IgD-negative memory B cell (primary cell): ENCODE data around the gene CDT1. TPM values are rescaled to one million over a fixed set of nuclear protein-coding genes. Genes with fewer than 3 reads are reported as not detected.
"Not testable (repeated sequence)": the region's sequence is repeated elsewhere in the genome, so short reads cannot be mapped to it uniquely, and the experiment has no call there.

Experiments
- H3K27ac Mint-ChIP-seq, 3 donors: one replicate each; pipeline ENCODE4 v1.8.0; 2020 to 2022; ENCODE audit warnings: mild to moderate bottlenecking in 3 of 3, mixed read lengths in 3 of 3, moderate library complexity in 1 of 3
- H3K27me3 Mint-ChIP-seq: one replicate; pipeline ENCODE4 v1.8.0; 2021; ENCODE audit warnings: mixed read lengths
- H3K36me3 Mint-ChIP-seq: one replicate; pipeline ENCODE4 v1.8.0; 2020; ENCODE audit warnings: mild to moderate bottlenecking, mixed read lengths
- H3K4me1 Mint-ChIP-seq, 3 donors: one replicate each; pipeline ENCODE4 v1.8.0; 2020 to 2022; ENCODE audit warnings: mixed read lengths in 3 of 3, mild to moderate bottlenecking in 1 of 3
- H3K4me3 Mint-ChIP-seq, 4 donors: one replicate each; pipeline ENCODE4 v1.8.0; 2020 to 2022; ENCODE audit warnings: mild to moderate bottlenecking in 4 of 4, mixed read lengths in 4 of 4, moderate library complexity in 3 of 4
- H3K9me3 Mint-ChIP-seq, 3 donors: one replicate each; pipeline ENCODE4 v1.8.0; 2020 to 2021; ENCODE audit warnings: mixed read lengths in 3 of 3, mild to moderate bottlenecking in 1 of 3
- polyA plus RNA-seq: library from polyadenylated mRNA; unstranded; fragments of 300-500 nt; fragmentation: Illumina TruSeq; gene quantifications from one replicate; pipeline ENCODE4 v1.2.3, GENCODE V29; 2021

The CDT1 gene
- polyA plus RNA-seq, 1 donor from 2014 or later, result 0.20 TPM

DNA sequence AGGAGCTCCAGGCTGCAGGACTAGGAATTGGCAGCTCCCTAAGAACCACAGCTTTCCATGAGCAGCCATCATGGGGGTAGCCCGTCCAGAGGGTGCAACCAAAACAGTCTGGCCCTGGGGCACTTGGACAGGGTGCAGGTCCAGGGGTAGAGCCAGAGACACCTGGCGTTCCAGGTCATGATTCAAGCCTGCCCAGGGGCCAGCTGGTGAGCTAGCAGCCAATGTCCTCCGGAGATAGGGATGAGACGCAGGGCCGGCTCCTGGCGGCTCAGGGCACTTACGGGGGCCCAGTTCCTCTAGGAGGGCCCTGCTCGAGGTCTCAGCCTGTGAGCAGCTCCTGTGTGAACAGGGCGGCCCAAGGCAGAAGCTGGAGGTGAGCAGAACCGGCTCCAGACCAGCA lies 40.6 kb upstream of the CDT1 start:
- Mint-ChIP-seq H3K27ac (peak overlapping the region in 1 of 3 donors; percentile 47), H3K36me3 (peaks cover 3% of the 10 kb centered on the region), H3K27me3 (no peaks in the 10 kb centered on the region), H3K4me3 (no peak overlapping the region), H3K9me3 (peaks cover 0 to 2% (median 0%) of the 10 kb centered on the region in 3 donors), H3K4me1 (peaks cover 29 to 32% (median 31%) of the 10 kb centered on the region in 3 donors)

DNA sequence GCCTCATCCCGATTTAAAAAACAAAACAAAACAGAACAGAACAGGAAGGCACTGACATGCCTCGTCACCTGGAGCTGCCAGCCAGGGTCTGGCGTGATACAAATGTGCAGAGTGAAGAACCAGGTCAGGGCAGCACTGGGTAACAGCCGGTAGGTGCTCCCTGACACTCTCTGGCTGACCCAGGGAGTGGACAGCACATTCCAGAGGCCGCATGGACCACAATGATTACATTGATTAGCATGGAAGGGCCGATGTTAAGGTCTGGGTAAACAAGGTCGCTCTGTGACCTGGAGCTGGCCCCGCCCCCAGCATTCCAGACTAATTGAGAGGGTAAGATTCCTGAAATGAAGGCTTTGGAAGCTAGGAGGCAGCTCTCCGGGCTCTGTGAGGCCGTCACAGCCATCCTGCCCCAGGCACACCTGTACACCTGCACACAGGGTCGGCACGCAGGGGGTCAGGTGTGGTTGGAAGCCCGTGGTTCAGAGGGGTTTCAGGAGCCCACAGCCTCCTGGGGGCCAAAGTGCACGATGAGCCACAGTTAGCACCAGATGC lies 40.0 kb upstream of the CDT1 start:
- peak overlapping the region in 1 of 3 donors; percentile 47 for H3K27ac Mint-ChIP-seq
- H3K4me3 Mint-ChIP-seq, result no peak overlapping the region
- peaks cover 23 to 30% (median 28%) of the 10 kb centered on the region in 3 donors for H3K4me1 Mint-ChIP-seq
- peaks cover 1% of the 10 kb centered on the region for H3K36me3 Mint-ChIP-seq
- no peaks in the 10 kb centered on the region for H3K27me3 Mint-ChIP-seq
- H3K9me3 Mint-ChIP-seq, result peaks cover 0 to 1% (median 0%) of the 10 kb centered on the region in 3 donors

DNA sequence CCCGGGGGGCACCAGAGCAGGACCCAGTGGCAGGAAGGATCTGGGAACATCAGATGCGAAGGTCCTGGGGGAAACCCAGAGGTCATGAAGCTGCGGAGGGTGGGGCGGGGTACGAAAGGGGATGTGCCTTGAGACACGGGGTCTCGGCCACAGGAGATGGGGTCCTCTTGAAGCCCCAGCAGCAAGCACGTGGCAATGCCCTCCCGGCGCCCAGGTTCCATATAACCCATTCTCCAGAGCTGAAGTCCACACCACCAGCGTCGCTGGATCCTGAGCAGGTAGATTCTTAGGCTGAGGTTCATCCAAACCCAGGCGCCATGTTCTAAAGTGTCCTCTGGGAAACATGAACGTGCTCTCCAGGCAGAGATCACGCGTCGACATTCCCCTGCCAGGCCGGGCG lies 39.5 kb upstream of the CDT1 start:
- Mint-ChIP-seq H3K4me3 (no peak overlapping the region), H3K27ac (no peak overlapping the region), H3K9me3 (no peaks in the 10 kb centered on the region)

DNA sequence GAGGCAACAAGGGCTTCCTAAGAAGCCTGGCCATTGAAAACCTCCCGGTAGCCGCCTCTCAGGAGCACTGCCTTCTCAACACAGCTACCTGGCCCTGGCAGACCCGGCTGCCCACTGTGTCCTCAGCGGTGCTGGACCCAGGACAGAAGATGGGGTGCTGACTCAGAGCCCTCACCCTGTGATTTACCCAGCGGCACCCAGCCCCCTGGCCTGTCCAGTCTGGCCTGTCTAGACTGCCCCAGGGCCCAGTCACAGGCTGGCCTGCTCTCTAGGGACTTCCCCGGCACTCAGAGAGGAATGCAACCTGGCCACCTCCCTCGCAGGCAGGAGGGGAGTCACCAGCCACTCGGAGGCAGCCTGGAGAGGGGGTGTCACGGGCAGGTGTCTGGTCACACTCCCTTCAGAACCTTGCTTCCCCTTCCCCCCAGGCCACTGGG lies 38.7 kb upstream of the CDT1 start:
- Mint-ChIP-seq H3K4me3 (no peak overlapping the region), H3K36me3 (no peaks in the 10 kb centered on the region), H3K4me1 (peaks cover 24 to 30% (median 29%) of the 10 kb centered on the region in 3 donors), H3K9me3 (no peaks in the 10 kb centered on the region), H3K27me3 (no peaks in the 10 kb centered on the region), H3K27ac (peak overlapping the region in 1 of 3 donors; percentile 53)

More for the DNA sequence above, 39.5 kb upstream of the CDT1 start:
- Mint-ChIP-seq H3K4me1 (peaks cover 21 to 29% (median 26%) of the 10 kb centered on the region in 3 donors), H3K36me3 (no peaks in the 10 kb centered on the region), H3K27me3 (no peaks in the 10 kb centered on the region)

DNA sequence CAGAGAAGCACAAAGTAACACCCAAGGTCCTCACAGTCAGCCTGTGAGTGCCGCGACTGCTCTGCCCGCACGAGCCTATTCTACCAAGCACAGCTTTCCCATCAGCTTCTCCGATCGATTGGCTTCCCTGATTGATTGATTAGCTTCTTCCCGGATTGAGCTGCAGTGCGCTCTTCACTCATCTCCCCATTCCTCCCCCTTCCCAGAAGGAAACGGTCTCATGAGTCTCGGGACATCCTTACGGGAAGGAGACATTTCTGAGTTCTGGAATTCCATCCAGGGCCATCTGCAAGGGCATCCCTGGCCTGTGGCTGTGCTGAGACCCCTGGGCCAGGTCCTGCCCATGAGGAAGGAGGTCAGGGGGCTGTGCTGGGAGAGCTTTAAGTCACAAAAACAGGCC lies 36.6 kb upstream of the CDT1 start:
- H3K27ac Mint-ChIP-seq, result peak overlapping the region in 2 of 3 donors; percentile 84 to 93
- peak overlapping the region in 3 of 4 donors; percentile 4 to 92 (median 82) for H3K4me3 Mint-ChIP-seq
- no peaks in the 10 kb centered on the region for H3K27me3 Mint-ChIP-seq
- no peaks in the 10 kb centered on the region for H3K9me3 Mint-ChIP-seq
- H3K4me1 Mint-ChIP-seq, result peaks cover 22 to 35% (median 29%) of the 10 kb centered on the region in 3 donors
- no peaks in the 10 kb centered on the region for H3K36me3 Mint-ChIP-seq

DNA sequence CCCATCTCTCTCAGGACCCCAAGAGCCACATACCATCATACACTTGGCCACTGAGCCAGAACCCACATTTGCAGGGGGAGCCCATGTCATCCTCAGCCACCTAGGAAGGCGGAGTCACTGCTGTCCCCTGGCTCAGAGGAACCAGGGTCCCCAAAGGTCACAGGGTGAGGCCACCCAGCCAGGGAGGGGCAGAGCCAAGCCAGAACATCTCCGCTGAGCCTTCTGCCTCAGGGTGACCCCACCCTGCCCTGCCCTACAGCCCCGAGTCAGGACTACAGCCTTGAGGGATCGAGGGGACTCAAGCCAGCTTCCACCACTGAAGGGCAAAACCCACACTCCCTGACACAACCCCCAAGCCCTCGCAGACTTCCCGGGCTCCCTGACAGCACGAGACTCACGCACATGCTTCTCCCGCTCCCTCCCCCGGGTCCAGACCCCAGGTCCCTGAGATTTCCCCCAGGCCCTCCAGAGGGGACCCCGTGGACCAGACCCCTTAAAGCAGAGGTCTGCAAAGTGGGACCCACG lies 36.0 kb upstream of the CDT1 start:
- H3K4me3 Mint-ChIP-seq, result peak overlapping the region in 3 of 4 donors; percentile 17 to 92 (median 92)

DNA sequence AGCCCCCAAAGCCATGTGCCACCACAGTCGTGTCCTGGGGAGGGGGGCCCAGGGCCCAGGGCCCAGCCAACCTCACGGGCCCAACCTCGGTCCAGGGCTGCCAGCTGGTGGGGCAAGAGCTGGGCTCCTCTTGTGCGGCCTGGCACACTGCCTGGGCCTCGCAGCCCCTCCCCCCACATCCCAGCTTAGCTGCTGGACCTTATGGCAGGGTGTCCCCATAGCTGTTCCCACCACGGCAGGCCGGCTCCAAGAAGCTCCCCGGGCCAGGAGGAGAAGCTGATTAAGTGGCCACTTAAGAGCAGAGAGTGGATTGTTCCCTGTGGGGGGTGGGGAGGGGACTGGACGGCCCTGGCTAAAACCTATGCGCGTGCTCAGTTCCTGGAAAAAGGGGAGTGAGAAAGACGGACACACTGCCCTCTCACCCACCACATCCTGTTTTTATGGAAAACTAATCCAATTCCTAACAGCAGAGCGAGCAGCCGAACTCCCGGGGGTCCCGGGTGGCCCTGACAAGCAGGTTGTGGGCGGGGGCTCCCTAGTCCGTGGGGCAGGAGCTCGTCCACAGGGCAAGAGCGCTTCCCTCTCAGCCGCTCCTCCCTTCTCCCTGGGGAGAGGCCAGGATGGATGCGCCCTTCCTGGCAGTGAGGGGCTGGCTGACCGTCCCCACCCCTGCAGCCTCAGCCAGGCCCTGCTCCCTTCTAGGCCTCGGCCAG lies 35.4 kb upstream of the CDT1 start:
- H3K9me3 Mint-ChIP-seq, result no peaks in the 10 kb centered on the region
- H3K4me3 Mint-ChIP-seq, result no peak overlapping the region
- no peaks in the 10 kb centered on the region for H3K27me3 Mint-ChIP-seq
- H3K36me3 Mint-ChIP-seq, result no peaks in the 10 kb centered on the region
- peaks cover 22 to 35% (median 27%) of the 10 kb centered on the region in 3 donors for H3K4me1 Mint-ChIP-seq
- H3K27ac Mint-ChIP-seq, result no peak overlapping the region

More for the DNA sequence above, 36.0 kb upstream of the CDT1 start:
- Mint-ChIP-seq H3K27me3 (no peaks in the 10 kb centered on the region), H3K36me3 (no peaks in the 10 kb centered on the region), H3K27ac (peak overlapping the region in 2 of 3 donors; percentile 87 to 93), H3K4me1 (peaks cover 22 to 35% (median 29%) of the 10 kb centered on the region in 3 donors), H3K9me3 (no peaks in the 10 kb centered on the region)

DNA sequence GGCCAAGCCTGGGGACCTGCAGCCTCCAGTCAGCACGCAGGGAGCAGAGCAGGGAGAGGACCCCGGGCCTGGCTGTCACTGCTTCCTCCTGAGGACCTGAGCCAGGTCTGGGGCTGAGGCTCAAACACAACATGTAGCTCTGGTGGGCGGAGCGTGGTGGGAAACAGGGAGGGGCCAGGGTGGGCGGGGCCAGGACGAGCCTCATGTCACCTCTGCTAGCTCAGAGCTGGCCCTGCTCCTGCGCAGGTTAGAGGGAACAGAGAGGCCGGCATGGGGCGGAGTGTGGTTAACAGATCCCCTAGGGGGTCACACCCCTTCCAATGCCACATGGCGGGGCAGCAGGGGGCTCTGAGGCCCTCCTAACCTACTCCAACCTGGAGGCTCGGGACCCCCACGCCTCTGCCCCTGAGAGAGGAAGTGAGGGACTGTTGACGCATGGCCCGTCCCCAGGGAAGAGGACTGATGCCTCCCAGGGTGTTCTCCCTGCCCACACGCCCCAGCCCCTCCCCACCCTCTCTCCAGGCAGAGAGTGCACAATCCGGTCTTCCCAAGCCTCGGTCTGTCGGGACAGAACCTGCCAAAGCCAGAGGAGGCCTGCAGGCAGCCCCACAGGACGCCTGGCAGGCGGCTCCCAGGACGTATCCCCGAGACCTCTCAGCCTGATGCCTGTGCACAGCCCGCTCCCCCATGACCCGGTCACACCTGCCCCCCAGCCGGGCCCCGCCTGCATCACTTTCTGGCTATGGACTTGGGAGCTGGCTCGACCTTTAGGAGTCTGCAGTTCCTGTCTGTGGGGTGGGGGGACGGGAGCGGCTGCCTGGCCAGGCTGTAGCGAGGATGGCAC lies 33.8 kb upstream of the CDT1 start:
- H3K9me3 Mint-ChIP-seq, result no peaks in the 10 kb centered on the region
- peak overlapping the region in 2 of 3 donors; percentile 48 to 91 for H3K27ac Mint-ChIP-seq
- no peaks in the 10 kb centered on the region for H3K27me3 Mint-ChIP-seq
- peak overlapping the region in 2 of 4 donors; percentile 68 to 85 for H3K4me3 Mint-ChIP-seq
- H3K4me1 Mint-ChIP-seq, result peaks cover 22 to 36% (median 24%) of the 10 kb centered on the region in 3 donors
- no peaks in the 10 kb centered on the region for H3K36me3 Mint-ChIP-seq

DNA sequence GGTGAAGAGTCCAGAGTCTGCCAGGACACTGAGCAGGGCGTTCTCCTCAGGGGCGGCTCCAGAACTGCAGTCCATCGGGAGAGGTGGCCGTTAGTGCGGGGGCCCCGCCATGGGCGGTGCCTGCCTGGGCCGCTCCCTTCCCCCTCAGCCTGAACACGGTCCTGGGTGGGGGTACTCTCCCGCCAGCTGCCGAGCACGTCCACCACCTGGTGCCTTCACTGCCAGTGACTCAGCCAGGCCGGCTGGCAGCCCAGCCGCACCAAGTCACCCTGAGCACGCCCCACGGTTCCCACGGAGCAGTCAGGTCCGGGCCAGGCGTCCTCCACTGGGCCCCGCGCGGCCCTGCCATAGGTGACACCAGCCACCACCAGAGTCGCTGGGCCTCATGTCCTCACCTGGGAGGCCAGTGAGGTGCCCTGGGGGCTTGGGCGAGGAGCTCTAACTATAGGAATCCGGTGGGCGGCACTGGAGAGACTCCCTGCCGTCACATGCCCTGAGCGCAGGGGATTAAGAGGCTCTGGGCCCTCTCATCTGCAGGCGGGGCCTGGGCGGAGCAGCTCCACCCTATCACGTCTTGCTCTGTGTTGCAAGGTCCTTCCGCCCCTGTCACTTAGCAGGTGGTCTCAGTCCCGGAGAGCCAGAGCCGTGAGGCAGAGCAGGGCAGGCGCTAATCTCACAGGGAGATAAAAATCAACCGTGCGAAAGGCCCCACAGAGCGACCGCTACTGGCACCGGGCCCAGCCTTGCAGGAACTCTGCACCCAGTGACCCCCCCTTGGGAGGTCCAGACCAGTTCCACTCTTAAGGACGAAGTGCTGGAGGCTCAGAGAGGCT lies 32.9 kb upstream of the CDT1 start:
- Mint-ChIP-seq H3K27ac (peak overlapping the region in 2 of 3 donors; percentile 60 to 69), H3K36me3 (no peaks in the 10 kb centered on the region), H3K27me3 (no peaks in the 10 kb centered on the region), H3K4me3 (peak overlapping the region in 2 of 4 donors; percentile 80 to 81), H3K4me1 (peaks cover 22 to 35% (median 24%) of the 10 kb centered on the region in 3 donors), H3K9me3 (no peaks in the 10 kb centered on the region)

DNA sequence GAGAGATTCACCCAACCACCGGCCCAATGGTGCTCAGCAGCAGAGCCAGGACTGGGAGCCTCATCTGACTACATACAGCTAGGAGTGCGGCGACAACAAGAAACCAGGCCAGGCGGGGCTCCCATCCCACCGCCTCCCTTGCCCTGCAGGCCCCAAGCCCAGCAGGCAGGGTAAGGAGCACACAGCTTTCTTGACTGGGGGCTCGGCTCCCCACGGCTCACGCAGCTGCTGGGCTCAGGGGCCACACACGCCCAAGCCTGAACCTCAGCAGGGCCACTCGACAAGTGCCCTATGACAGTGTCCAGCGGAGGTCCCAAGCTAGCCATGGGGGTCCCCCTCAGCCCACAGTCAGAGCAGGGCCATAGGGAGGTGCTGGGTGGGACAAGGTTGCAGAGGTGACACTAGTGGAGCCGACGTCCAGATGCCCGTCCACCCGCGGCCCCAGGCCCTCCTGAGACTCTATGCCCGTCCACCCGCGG lies 32.3 kb upstream of the CDT1 start:
- Mint-ChIP-seq H3K4me1 (peaks cover 16 to 30% (median 20%) of the 10 kb centered on the region in 3 donors), H3K27me3 (no peaks in the 10 kb centered on the region), H3K27ac (peak overlapping the region in 1 of 3 donors; percentile 60), H3K4me3 (peak overlapping the region in 1 of 4 donors; percentile 81), H3K36me3 (no peaks in the 10 kb centered on the region), H3K9me3 (no peaks in the 10 kb centered on the region)

DNA sequence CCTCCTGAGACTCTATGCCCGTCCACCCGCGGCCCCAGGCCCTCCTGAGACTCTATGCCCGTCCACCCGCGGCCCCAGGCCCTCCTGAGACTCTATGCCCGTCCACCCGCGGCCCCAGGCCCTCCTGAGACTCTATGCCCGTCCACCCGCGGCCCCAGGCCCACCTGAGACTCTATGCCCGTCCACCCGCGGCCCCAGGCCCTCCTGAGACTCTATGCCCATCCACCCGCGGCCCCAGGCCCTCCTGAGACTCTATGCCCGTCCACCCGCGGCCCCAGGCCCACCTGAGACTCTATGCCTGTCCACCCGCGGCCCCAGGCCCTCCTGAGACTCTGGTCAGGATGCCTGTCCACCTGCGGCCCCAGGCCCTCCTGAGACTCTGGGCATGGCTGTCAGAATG lies 31.8 kb upstream of the CDT1 start:
- not testable (repeated sequence) for H3K36me3 Mint-ChIP-seq, H3K27me3 Mint-ChIP-seq, H3K9me3 Mint-ChIP-seq, H3K27ac Mint-ChIP-seq
- H3K4me3 Mint-ChIP-seq, result peak overlapping the region in 1 of 4 donors; percentile 57
- H3K4me1 Mint-ChIP-seq, result peaks cover 15 to 28% (median 18%) of the 10 kb centered on the region in 3 donors

DNA sequence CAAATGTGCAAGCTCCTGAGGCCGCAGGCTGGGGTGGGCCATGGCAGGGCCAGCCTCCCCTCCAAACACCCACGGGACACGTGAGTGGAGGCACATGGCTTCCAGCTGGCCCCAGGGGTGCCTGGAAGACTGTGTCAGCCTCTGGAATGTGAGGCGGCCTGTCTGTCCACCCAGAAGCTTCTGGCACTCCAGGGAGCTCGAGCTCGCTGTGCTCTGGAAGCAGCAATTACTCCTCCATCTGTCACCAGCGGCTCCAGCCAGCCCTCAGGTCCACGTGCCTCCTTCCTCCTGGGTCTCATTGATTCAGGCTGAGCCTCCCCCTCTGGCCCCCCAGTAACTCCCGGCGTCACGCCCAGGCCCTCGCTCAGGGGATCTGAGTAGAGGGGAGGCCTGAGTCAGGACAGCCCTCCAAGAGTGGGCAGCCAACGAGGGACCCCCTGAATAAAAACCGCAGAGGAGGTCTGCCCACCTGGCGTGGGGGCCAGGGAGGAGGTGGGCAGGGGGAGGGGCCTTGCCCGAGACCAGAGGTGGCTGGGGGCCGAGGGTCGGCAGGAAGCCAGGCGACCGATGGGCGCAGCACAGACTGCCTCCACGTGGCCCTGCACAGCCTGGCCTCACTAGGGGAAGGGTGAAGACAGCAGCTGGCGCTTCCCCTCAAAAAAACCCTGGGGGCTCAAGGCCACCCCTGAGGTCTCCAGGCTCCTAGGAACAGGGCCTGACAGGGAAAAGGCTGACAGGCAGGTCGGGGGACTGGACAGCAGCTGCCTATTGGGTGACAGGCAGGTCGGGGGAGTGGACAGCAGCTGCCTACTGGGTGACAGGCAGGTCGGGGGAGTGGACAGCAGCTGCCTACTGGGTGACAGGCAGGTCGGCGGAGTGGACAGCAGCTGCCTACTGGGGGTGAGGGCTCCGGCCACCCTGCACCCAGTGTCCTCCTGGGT lies 30.4 kb upstream of the CDT1 start:
- H3K27ac Mint-ChIP-seq, result no peak overlapping the region
- H3K9me3 Mint-ChIP-seq, result no peaks in the 10 kb centered on the region
- peaks cover 10 to 17% (median 11%) of the 10 kb centered on the region in 3 donors for H3K4me1 Mint-ChIP-seq

DNA sequence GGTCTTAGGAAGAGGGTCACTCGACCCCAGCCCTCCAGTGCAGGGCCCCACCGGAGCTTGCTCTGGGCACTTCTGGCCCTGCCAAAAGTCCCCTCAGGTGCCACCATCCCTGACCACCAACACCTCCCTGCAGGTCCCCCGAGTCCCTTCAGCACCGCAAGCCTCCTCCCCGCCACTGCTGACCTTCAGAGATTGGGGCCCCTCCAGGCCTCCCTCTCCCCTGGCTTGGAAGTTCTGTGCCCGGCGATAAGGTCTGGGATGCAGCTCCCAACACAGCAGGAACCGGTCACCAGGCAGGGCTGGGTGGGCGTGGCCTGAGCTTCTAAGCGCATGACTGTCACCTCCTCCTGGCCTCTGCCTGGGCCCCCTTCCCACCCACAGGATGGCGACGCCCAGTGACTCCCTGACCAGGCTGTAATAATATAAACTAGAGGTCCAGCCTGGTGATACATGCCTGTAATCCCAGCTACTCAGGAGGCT lies 29.7 kb upstream of the CDT1 start:
- Mint-ChIP-seq H3K27ac (no peak overlapping the region), H3K27me3 (no peaks in the 10 kb centered on the region), H3K4me3 (peak overlapping the region in 1 of 4 donors; percentile 63), H3K9me3 (no peaks in the 10 kb centered on the region), H3K4me1 (peaks cover 11 to 17% (median 13%) of the 10 kb centered on the region in 3 donors), H3K36me3 (no peaks in the 10 kb centered on the region)

More for the DNA sequence above, 30.4 kb upstream of the CDT1 start:
- Mint-ChIP-seq H3K36me3 (no peaks in the 10 kb centered on the region), H3K4me3 (no peak overlapping the region), H3K27me3 (no peaks in the 10 kb centered on the region)
